ENCODE data around the gene RGMA.
A peak's percentile ranks its signal among the peaks of the same experiment; 100 is the strongest.

RGMA gene

DNA sequence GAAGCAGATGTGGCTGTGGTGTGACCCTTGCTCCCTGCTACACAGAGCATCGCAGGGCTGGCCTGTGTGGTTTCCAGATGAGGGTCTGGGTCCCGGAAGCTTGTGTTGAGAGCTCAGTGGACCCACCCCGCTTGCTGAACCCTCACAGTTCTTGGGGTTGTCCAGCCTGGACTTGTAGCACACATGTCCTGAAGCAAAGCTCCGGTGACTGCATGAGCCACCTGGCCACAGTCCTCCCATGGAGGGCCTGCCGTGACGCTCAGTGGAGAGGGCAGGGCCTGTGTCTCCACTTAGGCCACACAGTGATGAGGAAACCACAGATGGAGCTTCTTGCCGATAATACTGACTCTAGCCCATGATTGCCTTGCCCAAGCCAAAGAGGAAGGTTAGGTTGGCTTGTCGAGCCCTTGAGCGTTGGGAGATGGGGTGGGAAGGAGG lies 62.6 kb downstream of the RGMA start:
- H4K20me1 ChIP-seq: peaks cover 25 to 79% (median 62%) of the 10 kb centered on the region in 11 experiments; a peak in 18 of 22 replicates
- peak overlapping the region in 3 of 11 experiments; percentile 0 to 75 (median 72); a peak in 4 of 22 replicates for H3K9ac ChIP-seq
- H3K4me1 ChIP-seq: peaks cover 63 to 77% (median 70%) of the 10 kb centered on the region in 10 experiments
- TF ChIP-seq Cebpa-rat (IDR thresholded peaks at IDR 0.05): no peak
- H3K36me3 ChIP-seq: peaks cover 59 to 70% (median 67%) of the 10 kb centered on the region in 11 experiments
- H3K27ac ChIP-seq: peak overlapping the region in 10 of 11 experiments; percentile 7 to 89 (median 50); a peak in 17 of 22 replicates
- no peak overlapping the region for H3K4me3 ChIP-seq
- H3K4me2 ChIP-seq: peak overlapping the region in 10 of 11 experiments; percentile 1 to 89 (median 70); a peak in 12 of 22 replicates
- H3K27me3 ChIP-seq: no peaks in the 10 kb centered on the region
- no peaks in the 10 kb centered on the region for H3K9me3 ChIP-seq (replicated peaks in 1 of 11)

DNA sequence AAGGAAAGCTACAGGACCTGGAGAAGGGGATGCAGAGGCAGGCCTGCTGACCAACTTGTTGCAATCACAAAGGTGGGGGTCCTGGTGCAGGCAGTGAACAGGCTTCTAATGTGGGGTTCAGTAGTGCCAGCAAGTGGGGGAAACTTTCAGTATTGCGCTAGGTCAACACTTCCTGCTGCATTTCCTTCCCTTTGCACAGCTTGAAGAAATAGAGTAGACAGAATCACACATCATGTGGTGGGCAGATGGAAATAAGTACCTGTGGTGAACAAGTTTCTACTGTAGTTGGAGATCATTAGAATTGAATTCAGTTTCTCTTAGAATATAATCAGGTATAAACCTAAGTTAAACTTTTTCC lies 63.4 kb downstream of the RGMA start:
- Histone ChIP-seq H3K4me2 (peak overlapping the region; percentile 60 to 89 (median 68)), H3K36me3 (peaks cover 67 to 78% (median 75%) of the 10 kb centered on the region in 11 experiments), H3K4me1 (peaks cover 55 to 69% (median 63%) of the 10 kb centered on the region in 10 experiments), H4K20me1 (peaks cover 25 to 87% (median 62%) of the 10 kb centered on the region in 11 experiments; a peak in 18 of 22 replicates), H3K27ac (peak overlapping the region in 10 of 11 experiments; percentile 6 to 89 (median 40); a peak in 15 of 22 replicates), H3K27me3 (no peaks in the 10 kb centered on the region), H3K9me3 (replicated peaks in 1 of 11) (no peaks in the 10 kb centered on the region), H3K4me3 (no peak overlapping the region; a peak in 1 of 20 replicates), H3K9ac (peak overlapping the region in 6 of 11 experiments; percentile 2 to 75 (median 28); a peak in 6 of 22 replicates)
- no peak for TF ChIP-seq Cebpa-rat (IDR thresholded peaks at IDR 0.05)

DNA sequence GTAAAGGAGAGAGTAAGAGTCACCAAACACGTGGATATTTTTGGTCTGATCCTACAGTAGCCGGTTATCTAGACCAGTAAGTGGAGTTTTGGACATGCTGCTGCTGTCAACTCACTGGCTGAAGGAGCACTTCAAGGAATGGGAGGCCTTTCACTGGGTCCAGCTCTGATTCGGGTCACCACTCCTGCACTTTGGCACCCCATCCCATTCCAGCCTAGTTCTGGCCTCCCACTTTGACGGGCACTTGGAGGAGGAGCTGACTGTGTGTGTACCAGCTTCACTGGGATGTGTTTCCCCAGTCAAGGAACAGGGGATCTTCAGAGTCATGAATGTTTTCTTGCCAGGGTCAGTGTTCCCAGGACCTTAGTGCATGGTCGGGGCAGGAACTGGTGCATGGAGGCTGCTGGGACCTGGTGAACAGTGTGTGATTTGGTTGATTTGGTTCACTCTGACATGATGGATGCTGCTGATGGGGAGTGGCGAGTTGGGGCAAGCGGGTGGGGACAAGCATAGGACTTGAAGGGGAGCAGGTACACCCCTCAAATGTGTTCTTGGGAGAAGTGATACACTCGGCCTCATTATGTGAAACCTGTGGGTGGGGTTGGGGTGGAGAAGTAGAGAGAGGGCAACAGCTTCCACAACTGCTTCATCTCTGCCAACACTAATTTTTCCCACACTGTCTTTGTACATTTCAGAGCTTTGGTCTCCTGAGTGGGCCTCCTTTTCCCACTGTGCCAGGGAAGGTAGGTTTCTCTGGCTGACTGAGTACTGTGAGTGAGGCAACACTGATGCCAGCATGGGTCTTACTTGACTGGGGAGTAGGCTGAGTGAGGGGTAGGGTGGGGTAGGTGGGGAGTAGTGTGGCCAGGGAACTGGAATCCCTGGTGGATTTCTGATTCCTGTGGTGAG lies 64.0 kb downstream of the RGMA start:
- no peaks in the 10 kb centered on the region for H3K9me3 ChIP-seq (replicated peaks in 1 of 11)
- peak overlapping the region in 1 of 10 experiments; percentile 8; a peak in 2 of 20 replicates for H3K4me3 ChIP-seq
- TF ChIP-seq Cebpa-rat (IDR thresholded peaks at IDR 0.05): no peak
- H3K4me1 ChIP-seq: peaks cover 48 to 63% (median 57%) of the 10 kb centered on the region in 10 experiments
- H3K27me3 ChIP-seq: no peaks in the 10 kb centered on the region
- peaks cover 73 to 84% (median 81%) of the 10 kb centered on the region in 11 experiments for H3K36me3 ChIP-seq
- peak overlapping the region; percentile 60 to 89 (median 68) for H3K4me2 ChIP-seq
- H3K9ac ChIP-seq: peak overlapping the region in 6 of 11 experiments; percentile 2 to 43 (median 28); a peak in 6 of 22 replicates
- H4K20me1 ChIP-seq: peaks cover 25 to 92% (median 66%) of the 10 kb centered on the region in 11 experiments; a peak in 18 of 22 replicates
- peak overlapping the region in 10 of 11 experiments; percentile 6 to 89 (median 40); a peak in 14 of 22 replicates for H3K27ac ChIP-seq

DNA sequence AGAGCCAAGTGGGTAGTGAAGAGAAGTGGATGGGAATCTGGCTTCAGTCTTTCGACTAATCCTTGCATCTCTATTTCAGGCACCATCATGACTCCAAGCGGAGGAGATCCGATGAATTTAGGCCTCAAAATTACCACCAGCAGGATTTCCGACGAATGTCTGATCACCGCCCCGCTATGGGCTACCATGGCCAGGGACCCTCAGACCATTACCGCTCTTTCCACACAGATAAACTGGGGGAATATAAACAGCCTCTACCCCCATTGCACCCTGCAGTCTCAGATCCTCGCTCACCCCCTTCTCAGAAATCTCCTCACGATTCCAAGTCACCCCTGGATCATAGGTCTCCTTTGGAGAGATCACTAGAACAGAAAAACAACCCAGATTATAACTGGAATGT lies 64.7 kb downstream of the RGMA start:
- peaks cover 80 to 91% (median 88%) of the 10 kb centered on the region in 11 experiments for H3K36me3 ChIP-seq
- TF ChIP-seq Cebpa-rat (IDR thresholded peaks at IDR 0.05): no peak
- H3K4me2 ChIP-seq: peak overlapping the region in 10 of 11 experiments; percentile 63 to 89 (median 70); a peak in 14 of 22 replicates
- H3K4me3 ChIP-seq: no peak overlapping the region
- peaks cover 42 to 56% (median 50%) of the 10 kb centered on the region in 10 experiments for H3K4me1 ChIP-seq
- peak overlapping the region in 3 of 11 experiments; percentile 85 to 89 (median 87); a peak in 1 of 22 replicates for H3K27ac ChIP-seq
- no peaks in the 10 kb centered on the region for H3K27me3 ChIP-seq
- no peak overlapping the region for H3K9ac ChIP-seq
- no peaks in the 10 kb centered on the region for H3K9me3 ChIP-seq (replicated peaks in 1 of 11)
- peaks cover 25 to 95% (median 66%) of the 10 kb centered on the region in 11 experiments; a peak in 18 of 22 replicates for H4K20me1 ChIP-seq

DNA sequence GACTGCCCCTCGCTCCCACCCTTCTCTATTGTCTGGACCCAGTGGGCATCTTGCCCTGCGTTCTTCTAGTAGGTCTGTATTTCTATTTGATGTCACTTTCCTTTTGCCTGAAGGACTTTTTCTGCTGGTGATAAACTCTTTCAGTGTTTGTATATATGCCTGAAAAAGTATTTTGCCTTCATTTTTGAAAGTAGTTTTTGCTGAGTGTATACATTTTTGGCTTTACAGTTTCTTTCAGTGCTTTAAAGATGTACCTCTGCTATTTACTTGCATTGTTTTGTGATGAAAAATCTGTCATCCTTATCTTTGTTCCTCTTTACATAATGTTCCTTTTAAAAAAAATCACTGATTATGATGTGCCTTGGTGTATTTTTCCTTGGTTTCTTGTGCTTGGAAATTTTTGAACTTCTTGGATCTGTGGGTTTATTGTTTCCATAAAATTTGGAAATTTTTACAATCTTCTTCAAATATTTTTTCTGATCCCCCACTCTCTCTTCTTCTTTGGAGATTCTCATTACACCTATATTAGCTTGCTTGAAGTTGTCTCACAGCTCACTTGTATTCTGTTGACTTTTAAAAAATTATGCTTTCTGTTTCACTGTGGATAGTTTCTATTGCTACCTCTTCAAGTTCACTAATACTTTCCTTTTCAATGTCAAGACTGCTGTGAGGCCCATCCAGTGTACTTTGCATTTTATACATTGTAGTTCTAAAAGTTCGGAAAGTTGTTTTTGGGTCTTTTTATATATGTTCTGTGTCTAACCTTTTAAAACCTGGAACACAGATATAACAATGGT lies 67.8 kb downstream of the RGMA start:
- H3K9ac ChIP-seq: no peak overlapping the region
- no peak overlapping the region for H3K4me3 ChIP-seq
- H3K4me2 ChIP-seq: no peak overlapping the region
- no peak for TF ChIP-seq Cebpa-rat (IDR thresholded peaks at IDR 0.05)
- H4K20me1 ChIP-seq: peaks cover 13 to 86% (median 42%) of the 10 kb centered on the region in 11 experiments; a peak in 17 of 22 replicates
- H3K27ac ChIP-seq: no peak overlapping the region
- H3K27me3 ChIP-seq: no peaks in the 10 kb centered on the region
- no peaks in the 10 kb centered on the region for H3K9me3 ChIP-seq (replicated peaks in 1 of 11)
- peaks cover 98 to 100% (median 100%) of the 10 kb centered on the region in 11 experiments for H3K36me3 ChIP-seq
- peaks cover 15 to 25% (median 20%) of the 10 kb centered on the region in 10 experiments for H3K4me1 ChIP-seq

DNA sequence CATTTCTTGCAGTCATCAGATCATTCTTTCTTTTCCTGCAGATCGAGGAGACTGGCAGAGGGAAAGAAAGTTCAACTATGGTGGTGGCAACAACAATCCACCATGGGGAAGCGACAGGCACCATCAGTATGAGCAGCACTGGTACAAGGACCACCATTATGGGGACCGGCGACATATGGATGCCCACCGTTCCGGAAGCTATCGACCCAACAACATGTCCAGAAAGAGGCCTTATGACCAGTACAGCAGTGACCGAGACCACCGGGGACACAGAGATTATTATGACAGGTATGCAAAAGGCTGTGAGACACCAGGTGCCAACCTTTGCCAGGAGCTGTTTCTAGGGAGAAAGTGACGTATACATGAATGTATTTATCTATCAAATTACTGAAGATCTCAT lies 69.0 kb downstream of the RGMA start:
- peaks cover 99 to 100% (median 100%) of the 10 kb centered on the region in 11 experiments for H3K36me3 ChIP-seq
- H3K4me2 ChIP-seq: no peak overlapping the region
- no peak overlapping the region for H3K4me3 ChIP-seq
- H3K9me3 ChIP-seq (replicated peaks in 1 of 11): no peaks in the 10 kb centered on the region
- H4K20me1 ChIP-seq: peaks cover 5 to 74% (median 31%) of the 10 kb centered on the region in 11 experiments; a peak in 17 of 22 replicates
- no peaks in the 10 kb centered on the region for H3K27me3 ChIP-seq
- no peak for TF ChIP-seq Cebpa-rat (IDR thresholded peaks at IDR 0.05)
- H3K9ac ChIP-seq: no peak overlapping the region
- H3K27ac ChIP-seq: no peak overlapping the region
- H3K4me1 ChIP-seq: peaks cover 3 to 13% (median 8%) of the 10 kb centered on the region in 10 experiments; a peak in 19 of 20 replicates

DNA sequence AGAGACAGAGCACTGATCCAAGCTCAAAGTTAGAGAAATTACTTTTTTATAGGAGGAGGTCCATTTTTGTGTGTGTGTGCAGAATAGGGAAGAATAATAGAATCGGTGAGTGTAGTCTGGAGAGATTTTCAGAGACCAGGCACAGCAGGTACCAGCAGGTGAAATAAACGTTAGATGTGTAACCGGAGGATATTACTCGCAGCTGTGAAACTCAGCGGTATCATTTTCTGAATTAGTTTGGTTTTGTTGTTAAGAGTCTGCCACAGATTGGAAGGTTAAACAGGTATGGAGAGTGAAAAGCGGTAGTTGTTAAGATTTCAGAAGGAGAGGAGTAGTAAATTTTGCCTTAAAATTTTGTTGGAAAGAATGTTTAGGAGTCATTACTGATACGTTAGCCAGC lies 69.9 kb downstream of the RGMA start:
- no peak overlapping the region for H3K27ac ChIP-seq

DNA sequence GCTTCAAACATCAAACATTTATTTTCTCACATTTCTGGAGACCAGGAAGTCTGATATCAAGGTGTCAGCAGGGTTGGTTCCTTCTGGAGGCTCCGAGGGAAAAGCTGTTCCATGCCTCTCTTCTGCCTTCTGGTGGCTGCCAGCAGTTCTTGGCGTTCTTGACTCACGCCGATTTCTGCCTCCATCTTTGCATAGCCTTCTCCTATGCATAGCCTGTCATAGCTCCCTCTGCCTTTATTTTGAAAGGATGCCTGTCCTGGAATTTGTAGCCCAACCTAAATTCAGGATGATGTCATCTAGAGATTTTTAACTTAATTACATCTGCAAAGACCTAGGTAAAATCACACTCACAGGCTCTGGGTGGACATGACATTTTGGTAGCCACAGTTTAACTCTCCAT lies 70.4 kb downstream of the RGMA start:
- H3K27ac ChIP-seq: no peak overlapping the region
- H3K27me3 ChIP-seq: no peaks in the 10 kb centered on the region
- peaks cover 98 to 100% (median 100%) of the 10 kb centered on the region in 11 experiments for H3K36me3 ChIP-seq
- no peak overlapping the region for H3K9ac ChIP-seq
- no peak overlapping the region for H3K4me3 ChIP-seq
- TF ChIP-seq Cebpa-rat (IDR thresholded peaks at IDR 0.05): no peak
- H3K4me1 ChIP-seq: no peaks in the 10 kb centered on the region
- H4K20me1 ChIP-seq: peaks cover 5 to 62% (median 22%) of the 10 kb centered on the region in 11 experiments; a peak in 17 of 22 replicates
- no peak overlapping the region for H3K4me2 ChIP-seq
- H3K9me3 ChIP-seq (replicated peaks in 1 of 11): no peaks in the 10 kb centered on the region

More for the DNA sequence above, 69.9 kb downstream of the RGMA start:
- Histone ChIP-seq H3K36me3 (peaks cover 99 to 100% (median 100%) of the 10 kb centered on the region in 11 experiments), H3K4me3 (no peak overlapping the region), H4K20me1 (peaks cover 5 to 65% (median 26%) of the 10 kb centered on the region in 11 experiments; a peak in 17 of 22 replicates), H3K9me3 (replicated peaks in 1 of 11) (no peaks in the 10 kb centered on the region), H3K27me3 (no peaks in the 10 kb centered on the region), H3K4me2 (no peak overlapping the region), H3K9ac (no peak overlapping the region), H3K4me1 (peaks cover 0 to 4% (median under 1%) of the 10 kb centered on the region in 10 experiments; a peak in 4 of 20 replicates)
- TF ChIP-seq Cebpa-rat (IDR thresholded peaks at IDR 0.05): no peak
